Right renal cortex interstitium (tissue), 3 donors: ENCODE measurements around the gene NIBAN1. TPM values are rescaled to one million over a fixed set of nuclear protein-coding genes. Genes with fewer than 3 reads are reported as not detected.
"Not testable (repeated sequence)": the region's sequence is repeated elsewhere in the genome, so short reads cannot be mapped to it uniquely, and the experiment has no call there.

Experiments used
- DNase-seq, 3 donors: peaks; one replicate each; pipeline ENCODE4 v3.0.0-alpha.2; 2013; ENCODE audit warnings: low read depth in 3 of 3, low spot score in 2 of 3
- polyA plus RNA-seq, 3 donors: library from polyadenylated mRNA; unstranded; fragments of 120-200 nt; gene quantifications; one replicate each; pipeline ENCODE4 v1.2.1, GENCODE V29; 2013; ENCODE audit not compliant: insufficient read length in 3 of 3

NIBAN1 gene
- polyA plus RNA-seq, 3 donors = 3.1 to 3.7 (median 3.3) TPM

GRCh38 chr1:184973272-184974055, 844 bp downstream of the NIBAN1 start:
- no peak for DNase-seq

GRCh38 chr1:184972315-184973055, 1.8 kb downstream of the NIBAN1 start:
- DNase-seq = no peak

GRCh38 chr1:184971522-184972265, 2.6 kb downstream of the NIBAN1 start:
- no peak for DNase-seq

- DNase-seq = no peak
Measured at GRCh38 chr1:184970691-184971161, 3.6 kb downstream of the NIBAN1 start.

- DNase-seq = no peak
Measured at GRCh38 chr1:184966989-184967388, 7.3 kb downstream of the NIBAN1 start.

GRCh38 chr1:184965944-184966860, 8.1 kb downstream of the NIBAN1 start:
- no peak for DNase-seq

GRCh38 chr1:184965439-184965838, 8.9 kb downstream of the NIBAN1 start:
- DNase-seq = no peak

- DNase-seq = no peak
Measured at GRCh38 chr1:184959626-184960025, 14.7 kb downstream of the NIBAN1 start.

- DNase-seq = no peak
Measured at GRCh38 chr1:184958554-184959353, 15.6 kb downstream of the NIBAN1 start.

- not testable (repeated sequence) for DNase-seq
Measured at GRCh38 chr1:184957901-184958300, 16.4 kb downstream of the NIBAN1 start.

- DNase-seq = no peak
Measured at GRCh38 chr1:184956999-184957700, 17.2 kb downstream of the NIBAN1 start.

GRCh38 chr1:184954232-184954995, 19.9 kb downstream of the NIBAN1 start:
- no peak for DNase-seq

- no peak for DNase-seq
Measured at GRCh38 chr1:184953600-184954219, 20.6 kb downstream of the NIBAN1 start.

GRCh38 chr1:184952428-184952827, 21.9 kb downstream of the NIBAN1 start:
- no peak for DNase-seq

- no peak for DNase-seq
Measured at GRCh38 chr1:184951788-184952187, 22.5 kb downstream of the NIBAN1 start.

GRCh38 chr1:184950906-184951305, 23.4 kb downstream of the NIBAN1 start:
- DNase-seq = no peak

GRCh38 chr1:184950227-184950626, 24.1 kb downstream of the NIBAN1 start:
- DNase-seq = no peak
